HCT116 (cell line): ENCODE results near the gene TCEA3. TPM values are rescaled to one million over a fixed set of nuclear protein-coding genes. Genes with fewer than 3 reads are reported as not detected.

ENCODE experiments used
- ATAC-seq: fragments of 200-7000 bp; cut with Tn5 transposase; 2 replicates; pipeline ENCODE4 v1.9.1; 2020; ENCODE audit warnings: mild to moderate bottlenecking, moderate library complexity
- BruUV-seq: library from RNA; stranded (reverse); fragments of 400-500 nt; replicated peaks from 2 replicates; lab custom pipeline; 2021; lab: Mats Ljungman, UMichigan
- CTCF ChIA-PET: fragments of 300-600 bp; sonication (Branson Sonifier 250); formaldehyde crosslinking; loops from one replicate; lab custom pipeline; 2021; ENCODE audit warnings: antibody characterized with exemption; lab: Charles Lee
- POLR2A ChIA-PET: fragments of 300-600, 350-600 bp; sonication (Branson Sonifier 250); formaldehyde crosslinking; loops from one replicate; lab custom pipeline; 2021; ENCODE audit warnings: antibody characterized with exemption; lab: Charles Lee
- RAD21 ChIA-PET, 2 experiments: fragments of 300-600 bp; sonication (Branson Sonifier 250); formaldehyde crosslinking; loops; one replicate each; lab custom pipeline; 2023; ENCODE audit warnings: low total read pairs in 2 of 2; ENCODE audit not compliant: uncharacterized antibody in 2 of 2, unreplicated experiment in 2 of 2, low non-redundant PET in 1 of 2; lab: Charles Lee
- DNase-seq: peaks from one replicate; pipeline ENCODE4 v3.0.0-alpha.2; 2010; ENCODE audit warnings: low read depth, low spot score
- H2AFZ ChIP-seq: fragments of 200-600 bp; shearing (Covaris generic), sonication (generic); 2 replicates; pipeline ENCODE4 v1.6.1; 2017; ENCODE audit warnings: low read depth, mixed run types, mixed read lengths, antibody characterized with exemption, low read length; ENCODE audit not compliant: poor library complexity, severe bottlenecking
- H3K27ac ChIP-seq: 2 replicates; pipeline ENCODE4 v1.5.1; 2012; ENCODE audit warnings: low read depth, low read length
- H3K27me3 ChIP-seq: fragments of 200-600 bp; sonication (generic); 2 replicates; pipeline ENCODE4 v1.6.1; 2016; ENCODE audit warnings: mixed run types, low read length, mixed read lengths; ENCODE audit not compliant: insufficient read depth
- H3K36me3 ChIP-seq, 2 experiments: fragments of 200-500 bp in 1 of 2; fragments of 200-600 bp in 1 of 2; sonication (Bioruptor generic) in 1 of 2; sonication (generic) in 1 of 2; 2 replicates each; pipeline versions ENCODE4 v1.5.1 to v1.6.1; 2014 to 2016; ENCODE audit warnings: low read length in 2 of 2, inconsistent platforms in 1 of 2, mixed read lengths in 1 of 2, mixed run types in 1 of 2; ENCODE audit not compliant: insufficient read depth in 2 of 2, control insufficient read depth in 1 of 2
- H3K4me1 ChIP-seq, 2 experiments: fragments of 200-600 bp in 1 of 2; sonication (generic) in 1 of 2; 2 replicates each; pipeline versions ENCODE4 v1.5.1 to v1.6.1; 2012 to 2017; ENCODE audit warnings: low read length in 2 of 2, inconsistent platforms in 1 of 2, mild to moderate bottlenecking in 1 of 2, mixed read lengths in 1 of 2, mixed run types in 1 of 2, moderate library complexity in 1 of 2; ENCODE audit not compliant: insufficient read depth in 2 of 2, control insufficient read depth in 1 of 2
- H3K4me2 ChIP-seq: fragments of 200-600 bp; sonication (generic); 2 replicates; pipeline ENCODE4 v1.6.1; 2017; ENCODE audit warnings: mixed run types, low read length, mixed read lengths
- H3K4me3 ChIP-seq, 2 experiments: fragments of 200-600 bp in 1 of 2; sonication (generic) in 1 of 2; replicated peaks in 1 of 2; 2 replicates each; pipeline ENCODE4 v1.5.1; 2011 to 2016; ENCODE audit warnings: low read length in 2 of 2, control low read depth in 1 of 2, low read depth in 1 of 2, mild to moderate bottlenecking in 1 of 2, mixed read lengths in 1 of 2, mixed run types in 1 of 2
- H3K79me2 ChIP-seq: fragments of 200-600 bp; sonication (generic); 2 replicates; pipeline ENCODE4 v1.6.1; 2017; ENCODE audit warnings: mild to moderate bottlenecking, mixed run types, low read length, moderate library complexity, mixed read lengths; ENCODE audit not compliant: insufficient read depth
- H3K9ac ChIP-seq: fragments of 200-600 bp; sonication (generic); 2 replicates; pipeline ENCODE4 v1.6.1; 2016; ENCODE audit warnings: low read length, mixed read lengths
- H3K9me2 ChIP-seq: fragments of 200-600 bp; sonication (generic), shearing (Covaris generic); 2 replicates; pipeline ENCODE4 v1.6.1; 2017; ENCODE audit warnings: mixed run types, mild to moderate bottlenecking, moderate library complexity; ENCODE audit not compliant: insufficient read depth
- H3K9me3 ChIP-seq, 2 experiments: fragments of 200-500 bp in 1 of 2; fragments of 200-600 bp in 1 of 2; sonication (Bioruptor generic) in 1 of 2; sonication (generic) in 1 of 2; 2 replicates each; pipeline ENCODE4 v1.6.1; 2014 to 2017; ENCODE audit warnings: low read length in 2 of 2, mixed read lengths in 2 of 2, inconsistent platforms in 1 of 2, low read depth in 1 of 2, mild to moderate bottlenecking in 1 of 2, mixed run types in 1 of 2, moderate library complexity in 1 of 2; ENCODE audit not compliant: control insufficient read depth in 1 of 2, insufficient read depth in 1 of 2
- H4K20me1 ChIP-seq: fragments of 200-600 bp; sonication (generic), shearing (Covaris generic); 2 replicates; pipeline ENCODE4 v1.6.1; 2017; ENCODE audit warnings: mixed run types, mild to moderate bottlenecking, moderate library complexity; ENCODE audit not compliant: insufficient read depth
- ATF3 ChIP-seq: IDR thresholded peaks from 2 replicates; pipeline ENCODE4 v1.6.1; 2012
- CBX3 ChIP-seq: IDR thresholded peaks from 2 replicates; pipeline ENCODE4 v1.6.1; 2012; ENCODE audit warnings: low read depth
- CTCF ChIP-seq, 3 experiments: fragments of 200-600 bp in 1 of 3; sonication (generic) in 1 of 3; IDR thresholded peaks in 2 of 3; conservative IDR thresholded peaks in 1 of 3; 2 replicates each; pipeline ENCODE4 v1.5.1; 2012 to 2017; ENCODE audit warnings: low read depth in 2 of 3, low read length in 2 of 3, antibody characterized with exemption in 1 of 3, borderline replicate concordance in 1 of 3, control low read depth in 1 of 3, mild to moderate bottlenecking in 1 of 3, mixed read lengths in 1 of 3, mixed run types in 1 of 3, moderate library complexity in 1 of 3; ENCODE audit not compliant: insufficient read depth in 1 of 3
- EGR1 ChIP-seq: IDR thresholded peaks from 2 replicates; pipeline ENCODE4 v1.6.1; 2012; ENCODE audit warnings: low read depth
- EZH2 ChIP-seq: fragments of 200-600 bp; sonication (generic); IDR thresholded peaks from 2 replicates; pipeline ENCODE4 v1.6.1; 2017; ENCODE audit warnings: antibody characterized with exemption, mixed run types
- EZH2phosphoT487 ChIP-seq: fragments of 200-600 bp; IDR thresholded peaks from 2 replicates; pipeline ENCODE4 v1.6.1; 2018; ENCODE audit warnings: antibody characterized with exemption, borderline replicate concordance
- FOSL1 ChIP-seq: IDR thresholded peaks from 2 replicates; pipeline ENCODE4 v1.6.1; 2012; ENCODE audit warnings: low read depth
- JUND ChIP-seq: IDR thresholded peaks from 2 replicates; pipeline ENCODE4 v1.6.1; 2012
- MAX ChIP-seq: IDR thresholded peaks from 2 replicates; pipeline ENCODE4 v1.6.1; 2012
- POLR2AphosphoS5 ChIP-seq: IDR thresholded peaks from 2 replicates; pipeline ENCODE4 v1.6.1; 2011; ENCODE audit warnings: mild to moderate bottlenecking, low read depth, low read length, moderate library complexity
- RAD21 ChIP-seq: IDR thresholded peaks from 2 replicates; pipeline ENCODE4 v1.6.1; 2012; ENCODE audit warnings: low read depth, mild to moderate bottlenecking
- REST ChIP-seq: IDR thresholded peaks from 2 replicates; pipeline ENCODE4 v1.6.1; 2012; ENCODE audit warnings: low read depth
- SIN3A ChIP-seq: IDR thresholded peaks from 2 replicates; pipeline ENCODE4 v1.6.1; 2012; ENCODE audit warnings: low read depth
- SP1 ChIP-seq: IDR thresholded peaks from 2 replicates; pipeline ENCODE4 v1.6.1; 2012; ENCODE audit warnings: low read depth
- TCF7L2 ChIP-seq: IDR thresholded peaks from 2 replicates; pipeline ENCODE4 v1.7.0; 2011; ENCODE audit warnings: borderline replicate concordance, inconsistent platforms; ENCODE audit not compliant: insufficient read depth, insufficient read length; ENCODE audit errors: extremely low read depth
- ZNF274 ChIP-seq: fragments of 200-500 bp; sonication (Bioruptor generic); IDR thresholded peaks from 2 replicates; pipeline ENCODE4 v1.6.1; 2014; ENCODE audit warnings: mild to moderate bottlenecking, low read depth, low read length, inconsistent platforms
- intact Hi-C: fragments of 100-400 bp; cut with micrococcal nuclease; formaldehyde crosslinking; loops from 2 replicates; pipeline ENCODE4 v1.10.0; 2022
- total RNA-seq: library from RNA; stranded (reverse); gene quantifications from one replicate; pipeline ENCODE4 v1.2.1, GENCODE V29; 2021; ENCODE audit not compliant: unreplicated experiment

The TCEA3 gene
- total RNA-seq, 1 experiment from 2014 or later = 3.7 TPM

GRCh38 chr1:23456226-23456625 is 31.7 kb upstream of the TCEA3 start:
- intact Hi-C loops = no loop called here
- ChIA-PET RAD21 (no interaction called here), CTCF (no interaction called here), POLR2A (no interaction called here)
- no peaks in the 10 kb centered on the region for H3K9me3 ChIP-seq
- no TSS peak for BruUV-seq
- no peak for DNase-seq
- no peak overlapping the region for H2AFZ ChIP-seq
- H4K20me1 ChIP-seq = no peaks in the 10 kb centered on the region
- H3K9ac ChIP-seq = no peak overlapping the region
- peaks cover 14 to 16% of the 10 kb centered on the region in 2 experiments for H3K4me1 ChIP-seq
- H3K79me2 ChIP-seq = no peaks in the 10 kb centered on the region
- no peaks in the 10 kb centered on the region for H3K36me3 ChIP-seq
- no peak for ATAC-seq
- TF ChIP-seq MAX = no peak
- no peak for TF ChIP-seq TCF7L2
- TF ChIP-seq EZH2 = no peak
- TF ChIP-seq SP1 = no peak
- TF ChIP-seq FOSL1 = no peak
- TF ChIP-seq CBX3 = no peak
- no peak for TF ChIP-seq POLR2AphosphoS5
- no peaks in the 10 kb centered on the region for H3K9me2 ChIP-seq
- H3K4me2 ChIP-seq = no peak overlapping the region
- H3K4me3 ChIP-seq = no peak overlapping the region
- no peaks in the 10 kb centered on the region for H3K27me3 ChIP-seq
- no peak overlapping the region for H3K27ac ChIP-seq

GRCh38 chr1:23453455-23454000 is 29.0 kb upstream of the TCEA3 start:
- ATAC-seq = no peak
- Histone ChIP-seq H3K27ac (no peak overlapping the region), H3K9me3 (no peaks in the 10 kb centered on the region), H3K36me3 (no peaks in the 10 kb centered on the region), H2AFZ (no peak overlapping the region), H3K9ac (no peak overlapping the region), H3K79me2 (no peaks in the 10 kb centered on the region), H4K20me1 (no peaks in the 10 kb centered on the region), H3K4me1 (peaks cover 14 to 21% of the 10 kb centered on the region in 2 experiments), H3K9me2 (no peaks in the 10 kb centered on the region), H3K4me3 (no peak overlapping the region), H3K4me2 (no peak overlapping the region), H3K27me3 (no peaks in the 10 kb centered on the region)
- RAD21 ChIA-PET = no interaction called here
- BruUV-seq = no TSS peak
- CTCF ChIA-PET = no interaction called here
- DNase-seq = no peak
- POLR2A ChIA-PET = no interaction called here
- intact Hi-C loops = no loop called here
- TF ChIP-seq CBX3 (no peak), SP1 (no peak), ATF3 (no peak), RAD21 (no peak), EZH2phosphoT487 (no peak), REST (no peak), SIN3A (no peak), EGR1 (no peak), JUND (no peak), ZNF274 (no peak), CTCF (IDR thresholded peaks at IDR 0.05 in 2 of 3, conservative IDR thresholded peaks at IDR 0.05 in 1 of 3; ENCODE audit: borderline replicate concordance in 1 of 3, insufficient read depth in 1 of 3, low read depth in 2 of 3, low read length in 2 of 3) (no peak)
